Trophoblast cell (in vitro differentiated cells and primary cell): ENCODE results near the gene IFNGR1.

Experiments
- DNase-seq, 2 donors: peaks; one replicate each; pipeline ENCODE4 v3.0.0-alpha.2; 2016
- H2AFZ ChIP-seq: 2 replicates; pipeline ENCODE4 v1.6.1; 2013; ENCODE audit warnings: low read length, moderate library complexity, mild to moderate bottlenecking; ENCODE audit not compliant: insufficient read depth, poor library complexity
- H2AK5ac ChIP-seq: 2 replicates; pipeline ENCODE4 v1.6.1; 2013; ENCODE audit warnings: mild to moderate bottlenecking, low read length
- H2BK120ac ChIP-seq: 2 replicates; pipeline ENCODE4 v1.6.1; 2013; ENCODE audit warnings: low read length, mild to moderate bottlenecking, moderate library complexity; ENCODE audit not compliant: insufficient read depth, poor library complexity
- H2BK12ac ChIP-seq: 2 replicates; pipeline ENCODE4 v1.6.1; 2013; ENCODE audit warnings: mild to moderate bottlenecking, low read length, moderate library complexity
- H2BK5ac ChIP-seq: 2 replicates; pipeline ENCODE4 v1.6.1; 2013; ENCODE audit warnings: low read length, low read depth, moderate library complexity, mild to moderate bottlenecking; ENCODE audit not compliant: poor library complexity
- H3K14ac ChIP-seq: 2 replicates; pipeline ENCODE4 v1.6.1; 2013; ENCODE audit warnings: mild to moderate bottlenecking, low read length
- H3K18ac ChIP-seq: 2 replicates; pipeline ENCODE4 v1.6.1; 2013; ENCODE audit warnings: mild to moderate bottlenecking, low read length
- H3K23ac ChIP-seq: 2 replicates; pipeline ENCODE4 v1.6.1; 2013; ENCODE audit warnings: low read length
- H3K27ac ChIP-seq: 2 replicates; pipeline ENCODE4 v1.5.1; 2013; ENCODE audit warnings: low read depth, mild to moderate bottlenecking, inconsistent platforms, low read length, moderate library complexity
- H3K27me3 ChIP-seq: 2 replicates; pipeline ENCODE4 v1.6.1; 2013; ENCODE audit warnings: inconsistent platforms, mild to moderate bottlenecking, low read length, moderate library complexity; ENCODE audit not compliant: insufficient read depth
- H3K36me3 ChIP-seq, 2 experiments: 1 replicate in 1 of 2; 2 replicates in 1 of 2; pipeline ENCODE4 v1.6.1; 2013; ENCODE audit warnings: low read length in 2 of 2, mild to moderate bottlenecking in 2 of 2, moderate library complexity in 1 of 2; ENCODE audit not compliant: insufficient read depth in 2 of 2, control insufficient read depth in 1 of 2
- H3K4ac ChIP-seq: 2 replicates; pipeline ENCODE4 v1.6.1; 2013; ENCODE audit warnings: low read depth, mild to moderate bottlenecking, low read length, moderate library complexity
- H3K4me1 ChIP-seq, 2 experiments: 1 replicate in 1 of 2; 2 replicates in 1 of 2; pipeline ENCODE4 v1.6.1; 2013; ENCODE audit warnings: low read length in 2 of 2, mild to moderate bottlenecking in 2 of 2, moderate library complexity in 1 of 2; ENCODE audit not compliant: insufficient read depth in 2 of 2, control insufficient read depth in 1 of 2
- H3K4me2 ChIP-seq: 2 replicates; pipeline ENCODE4 v1.6.1; 2013; ENCODE audit warnings: inconsistent platforms, mild to moderate bottlenecking, low read length, moderate library complexity
- H3K4me3 ChIP-seq: 2 replicates; pipeline ENCODE4 v1.5.1; 2013; ENCODE audit warnings: mild to moderate bottlenecking, low read depth, low read length, inconsistent platforms
- H3K79me1 ChIP-seq: one replicate; pipeline ENCODE4 v1.6.1; 2013; ENCODE audit warnings: low read length
- H3K79me2 ChIP-seq: 2 replicates; pipeline ENCODE4 v1.6.1; 2013; ENCODE audit warnings: low read length, mild to moderate bottlenecking; ENCODE audit not compliant: control insufficient read depth, insufficient read depth, poor library complexity
- H3K9ac ChIP-seq: 2 replicates; pipeline ENCODE4 v1.6.1; 2013; ENCODE audit warnings: mild to moderate bottlenecking, low read length
- H3K9me3 ChIP-seq: 2 replicates; pipeline ENCODE4 v1.6.1; 2013; ENCODE audit warnings: low read depth, mild to moderate bottlenecking, control low read depth, inconsistent platforms, low read length; ENCODE audit not compliant: insufficient read depth
- H4K12ac ChIP-seq: 2 replicates; pipeline ENCODE4 v1.6.1; 2013; ENCODE audit warnings: low read depth, mild to moderate bottlenecking, low read length, moderate library complexity
- H4K8ac ChIP-seq: 2 replicates; pipeline ENCODE4 v1.6.1; 2013; ENCODE audit warnings: low read depth, mild to moderate bottlenecking, low read length, moderate library complexity
- H4K91ac ChIP-seq: one replicate; pipeline ENCODE4 v1.6.1; 2013; ENCODE audit warnings: low read depth, mild to moderate bottlenecking, low read length, moderate library complexity
- WGBS: extraction: QIAGEN DNeasy Blood & Tissue Kit; methylation state at CpG from one replicate; pipeline ENCODE4 v1.1.7; 2013; ENCODE audit warnings: missing lambda C conversion rate; ENCODE audit not compliant: insufficient read length, insufficient coverage; ENCODE audit errors: extremely low coverage; 5-methylcytosine and 5-hydroxymethylcytosine counted together

The IFNGR1 gene

GRCh38 chr6:137149035-137149393, 70.2 kb downstream of the IFNGR1 start:
- no peaks in the 10 kb centered on the region for H3K27me3 ChIP-seq
- H2AFZ ChIP-seq = no peak overlapping the region
- H2BK12ac ChIP-seq = no peak overlapping the region
- no peak overlapping the region for H2AK5ac ChIP-seq
- H3K4me1 ChIP-seq = no peaks in the 10 kb centered on the region
- H2BK120ac ChIP-seq = no peak overlapping the region
- no peaks in the 10 kb centered on the region for H3K9me3 ChIP-seq
- no peak overlapping the region for H3K14ac ChIP-seq
- H4K8ac ChIP-seq = no peak overlapping the region
- H3K27ac ChIP-seq = no peak overlapping the region
- no peaks in the 10 kb centered on the region for H3K79me2 ChIP-seq
- no peak overlapping the region for H4K91ac ChIP-seq
- H2BK5ac ChIP-seq = no peak overlapping the region
- H3K23ac ChIP-seq = no peak overlapping the region
- no peak overlapping the region for H3K4me3 ChIP-seq
- H3K79me1 ChIP-seq = peaks cover 3% of the 10 kb centered on the region
- H3K9ac ChIP-seq = no peak overlapping the region
- H3K36me3 ChIP-seq = no peaks in the 10 kb centered on the region
- H3K4me2 ChIP-seq = no peak overlapping the region
- H3K4ac ChIP-seq = no peak overlapping the region
- no peak overlapping the region for H4K12ac ChIP-seq
- no CpG with 5 or more reads among the region's 1 CpG for WGBS
- no peak for DNase-seq
- H3K18ac ChIP-seq = no peak overlapping the region

- Histone ChIP-seq H3K79me2 (no peaks in the 10 kb centered on the region), H3K4ac (no peak overlapping the region), H4K12ac (no peak overlapping the region), H3K4me3 (no peak overlapping the region), H2BK12ac (peak overlapping the region; percentile 13), H3K4me2 (no peak overlapping the region), H3K23ac (no peak overlapping the region), H2AFZ (no peak overlapping the region), H3K4me1 (no peaks in the 10 kb centered on the region), H4K8ac (no peak overlapping the region), H3K27ac (no peak overlapping the region), H3K36me3 (no peaks in the 10 kb centered on the region), H2AK5ac (no peak overlapping the region), H2BK5ac (no peak overlapping the region), H3K18ac (no peak overlapping the region), H3K14ac (no peak overlapping the region), H3K27me3 (no peaks in the 10 kb centered on the region), H4K91ac (no peak overlapping the region), H3K9ac (no peak overlapping the region), H2BK120ac (no peak overlapping the region), H3K79me1 (peaks cover 3% of the 10 kb centered on the region), H3K9me3 (no peaks in the 10 kb centered on the region)
- peak; percentile 82 to 99 for DNase-seq
- WGBS = no CpG with 5 or more reads among the region's 2 CpGs
Observed at GRCh38 chr6:137148306-137149034, 70.7 kb downstream of the IFNGR1 start.
